Left kidney (tissue), 2 donors: ENCODE measurements around the gene ASCC3. TPM values are rescaled to one million over a fixed set of nuclear protein-coding genes. Genes with fewer than 3 reads are reported as not detected.

Experiments used
- DNase-seq: peaks from one replicate; pipeline ENCODE4 v3.0.0-alpha.2; 2013
- polyA plus RNA-seq: library from polyadenylated mRNA; unstranded; fragments of 120-200 nt; gene quantifications from one replicate; pipeline ENCODE4 v1.2.1, GENCODE V29; 2013; ENCODE audit not compliant: insufficient read length

The ASCC3 gene
- polyA plus RNA-seq, 1 donor, result 30.2 TPM

GRCh38 chr6:100730001-100730980 lies 150.8 kb downstream of the ASCC3 start:
- no peak for DNase-seq

GRCh38 chr6:100726666-100727065 lies 154.5 kb downstream of the ASCC3 start:
- DNase-seq, result no peak

- no peak for DNase-seq
Observed at GRCh38 chr6:100724696-100725095, 156.4 kb downstream of the ASCC3 start.

- no peak for DNase-seq
Observed at GRCh38 chr6:100724222-100724621, 156.9 kb downstream of the ASCC3 start.

- no peak for DNase-seq
Observed at GRCh38 chr6:100721256-100721655, 159.9 kb downstream of the ASCC3 start.

- peak; percentile 12 for DNase-seq
Observed at GRCh38 chr6:100719883-100720682, 161.0 kb downstream of the ASCC3 start.

- DNase-seq, result no peak
Observed at GRCh38 chr6:100712997-100713396, 168.1 kb downstream of the ASCC3 start.

- no peak for DNase-seq
Observed at GRCh38 chr6:100706491-100706890, 174.6 kb downstream of the ASCC3 start.

GRCh38 chr6:100704961-100705360 lies 176.2 kb downstream of the ASCC3 start:
- no peak for DNase-seq

- no peak for DNase-seq
Observed at GRCh38 chr6:100701728-100702127, 179.4 kb downstream of the ASCC3 start.

- DNase-seq, result no peak
Observed at GRCh38 chr6:100700009-100700408, 181.1 kb downstream of the ASCC3 start.

- no peak for DNase-seq
Observed at GRCh38 chr6:100695445-100695844, 185.7 kb downstream of the ASCC3 start.

GRCh38 chr6:100693249-100693927 lies 187.7 kb downstream of the ASCC3 start:
- DNase-seq, result no peak

GRCh38 chr6:100691972-100692371 lies 189.2 kb downstream of the ASCC3 start:
- no peak for DNase-seq

GRCh38 chr6:100686216-100686615 lies 194.9 kb downstream of the ASCC3 start:
- DNase-seq, result no peak

- DNase-seq, result no peak
Observed at GRCh38 chr6:100685747-100686146, 195.4 kb downstream of the ASCC3 start.

- DNase-seq, result no peak
Observed at GRCh38 chr6:100680163-100680562, 201.0 kb downstream of the ASCC3 start.

GRCh38 chr6:100678027-100678426 lies 203.1 kb downstream of the ASCC3 start:
- DNase-seq, result peak; percentile 8

GRCh38 chr6:100677240-100677639 lies 203.9 kb downstream of the ASCC3 start:
- no peak for DNase-seq

GRCh38 chr6:100673641-100674040 lies 207.5 kb downstream of the ASCC3 start:
- no peak for DNase-seq

- DNase-seq, result no peak
Observed at GRCh38 chr6:100671740-100672139, 209.4 kb downstream of the ASCC3 start.

GRCh38 chr6:100670056-100670455 lies 211.1 kb downstream of the ASCC3 start:
- no peak for DNase-seq

GRCh38 chr6:100665041-100665380 lies 216.1 kb downstream of the ASCC3 start:
- no peak for DNase-seq
